HEK293T (cell line): ENCODE measurements around the gene EZR.

Experiments used
- ARNT ChIP-seq: fragments of 450-650 bp; IDR thresholded peaks from 2 replicates; pipeline ENCODE4 v1.6.1; 2017; ENCODE audit warnings: mild to moderate bottlenecking
- BHLHE40 ChIP-seq: fragments of 450-650 bp; IDR thresholded peaks from 2 replicates; pipeline ENCODE4 v1.6.1; 2016; ENCODE audit warnings: mild to moderate bottlenecking, moderate library complexity, borderline replicate concordance
- CTBP1 ChIP-seq: fragments of 450-650 bp; IDR thresholded peaks from 2 replicates; pipeline ENCODE4 v1.6.1; 2016; ENCODE audit warnings: borderline replicate concordance
- ELF4 ChIP-seq: fragments of 450-650 bp; IDR thresholded peaks from 2 replicates; pipeline ENCODE4 v1.6.1; 2017; ENCODE audit warnings: antibody characterized with exemption
- FOXK2 ChIP-seq: fragments of 450-650 bp; IDR thresholded peaks from 2 replicates; pipeline ENCODE4 v1.6.1; 2016; ENCODE audit warnings: mild to moderate bottlenecking
- L3MBTL2 ChIP-seq: fragments of 450-650 bp; conservative IDR thresholded peaks from 2 replicates; pipeline ENCODE4 v1.6.1; 2016; ENCODE audit warnings: mild to moderate bottlenecking
- LEF1 ChIP-seq: fragments of 450-650 bp; IDR thresholded peaks from 2 replicates; pipeline ENCODE4 v1.6.1; 2017; ENCODE audit warnings: mild to moderate bottlenecking, borderline replicate concordance
- NFRKB ChIP-seq: fragments of 450-650 bp; IDR thresholded peaks from 2 replicates; pipeline ENCODE4 v1.6.1; 2016; ENCODE audit warnings: mild to moderate bottlenecking, moderate library complexity
- SP1 ChIP-seq: fragments of 450-650 bp; IDR thresholded peaks from 2 replicates; pipeline ENCODE4 v1.6.1; 2017

DNA sequence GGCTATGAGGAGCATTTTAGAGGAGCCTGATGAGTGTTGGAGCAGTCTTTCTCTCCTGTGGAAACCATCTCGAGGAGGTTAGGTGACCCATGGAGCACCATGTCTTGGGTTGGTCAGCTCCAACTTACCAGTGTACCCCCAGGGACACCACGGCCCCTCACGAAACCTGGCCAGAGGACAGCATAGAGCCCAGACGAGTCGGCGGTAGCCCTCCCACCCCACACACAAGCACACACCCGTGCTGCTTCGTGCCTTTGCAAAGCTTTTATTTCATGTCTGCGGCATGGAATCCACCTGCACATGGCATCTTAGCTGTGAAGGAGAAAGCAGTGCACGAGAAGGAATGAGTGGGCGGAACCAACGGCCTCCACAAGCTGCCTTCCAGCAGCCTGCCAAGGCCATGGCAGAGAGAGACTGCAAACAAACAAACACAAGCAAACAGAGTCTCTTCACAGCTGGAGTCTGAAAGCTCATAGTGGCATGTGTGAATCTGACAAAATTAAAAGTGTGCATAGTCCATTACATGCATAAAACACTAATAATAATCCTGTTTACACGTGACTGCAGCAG is 53.6 kb downstream of the EZR start:
- TF ChIP-seq ARNT, result no peak
- TF ChIP-seq NFRKB, result no peak
- TF ChIP-seq CTBP1, result no peak
- no peak for TF ChIP-seq SP1
- TF ChIP-seq FOXK2, result no peak
- no peak for TF ChIP-seq LEF1
- no peak for TF ChIP-seq BHLHE40
- no peak for TF ChIP-seq L3MBTL2
- TF ChIP-seq ELF4, result no peak
